HG02763 (cell line): Measurements from ENCODE around the gene ARMC6.

Source experiments
- ATAC-seq: cut with Tn5 transposase; IDR thresholded peaks from one replicate; pipeline ENCODE4 v1.9.1; 2021; ENCODE audit warnings: mild to moderate bottlenecking, moderate library complexity; ENCODE audit not compliant: unreplicated experiment

The ARMC6 gene

GRCh38 chr19:19033426-19034203, at the start of gene ARMC6, which contains the start of gene SUGP2:
TSS of gene ARMC6 (plus strand) at chr19:19033603. CDS start at chr19:19034210, 607 bp downstream.
TSS of gene SUGP2 (minus strand) at chr19:19033517. CDS start at chr19:19031071, 2,446 bp downstream.
- peak; percentile 72 for ATAC-seq

DNA sequence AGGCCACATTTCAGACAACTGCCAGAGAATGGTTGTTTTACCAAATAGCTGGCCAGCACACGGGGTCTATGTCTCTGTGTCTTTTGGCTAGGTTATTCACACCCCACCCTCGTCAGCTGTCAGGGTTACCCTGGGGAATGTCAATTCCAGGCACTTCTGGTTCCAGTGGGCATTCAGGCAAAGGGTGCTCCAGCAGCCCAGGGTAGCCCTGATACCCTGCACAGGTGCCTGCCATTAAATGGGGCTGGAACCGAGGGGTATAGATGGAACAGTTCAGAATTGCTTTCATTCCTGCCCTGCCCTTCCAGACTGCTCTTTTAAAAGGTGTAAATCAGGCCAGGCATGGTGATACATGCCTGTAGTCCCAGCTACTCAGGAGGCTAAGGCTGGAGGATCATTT, 49.2 kb upstream of the ARMC6 start:
- no peak for ATAC-seq

GRCh38 chr19:18985257-18985656, 48.1 kb upstream of the ARMC6 start:
- ATAC-seq = no peak

DNA sequence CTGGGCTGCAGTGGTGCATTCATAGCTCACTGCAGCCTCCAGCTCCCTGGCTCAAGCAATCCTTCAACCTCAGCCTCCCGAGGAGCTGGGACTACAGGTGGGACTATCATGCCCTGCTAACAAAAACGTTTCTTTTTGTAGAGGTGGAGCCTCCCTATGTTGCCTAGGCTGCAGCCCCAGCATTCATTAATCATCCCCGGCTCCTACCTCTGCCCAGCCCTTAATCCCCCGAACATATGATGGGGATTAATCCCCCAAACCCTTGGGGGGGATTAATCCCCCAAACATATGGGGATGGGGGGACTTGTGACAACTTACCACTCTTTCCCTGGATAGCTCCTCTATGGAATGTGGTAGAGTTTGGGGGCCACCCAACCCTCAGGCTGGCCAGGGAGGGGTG, 45.9 kb upstream of the ARMC6 start:
- ATAC-seq = no peak

GRCh38 chr19:18989316-18989715, 44.1 kb upstream of the ARMC6 start:
- ATAC-seq = no peak

- ATAC-seq = no peak
Observed at GRCh38 chr19:18990128-18990708, 43.2 kb upstream of the ARMC6 start.

GRCh38 chr19:18991006-18991405, 42.4 kb upstream of the ARMC6 start:
- ATAC-seq = no peak

DNA sequence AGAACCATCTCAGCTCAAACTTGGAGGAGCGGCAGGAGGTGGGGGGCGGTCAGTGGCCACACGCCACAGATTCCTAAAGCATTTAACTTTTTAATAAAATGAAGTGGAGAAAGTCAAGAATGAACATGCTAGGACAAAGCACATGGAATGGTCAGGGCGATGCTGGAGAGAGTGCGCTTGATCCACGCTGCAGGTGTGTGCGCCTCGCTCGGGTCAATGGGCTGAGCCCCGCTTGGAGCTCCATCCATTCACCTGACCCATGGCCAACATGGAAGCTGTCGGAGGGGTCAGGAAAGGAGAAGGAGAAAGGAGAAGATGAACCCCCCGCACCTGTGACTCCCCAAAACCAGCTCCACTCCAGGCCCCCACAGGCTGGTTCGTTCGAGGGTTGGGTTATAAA, 41.9 kb upstream of the ARMC6 start:
- no peak for ATAC-seq

GRCh38 chr19:18992696-18993095, 40.7 kb upstream of the ARMC6 start:
- ATAC-seq = no peak

DNA sequence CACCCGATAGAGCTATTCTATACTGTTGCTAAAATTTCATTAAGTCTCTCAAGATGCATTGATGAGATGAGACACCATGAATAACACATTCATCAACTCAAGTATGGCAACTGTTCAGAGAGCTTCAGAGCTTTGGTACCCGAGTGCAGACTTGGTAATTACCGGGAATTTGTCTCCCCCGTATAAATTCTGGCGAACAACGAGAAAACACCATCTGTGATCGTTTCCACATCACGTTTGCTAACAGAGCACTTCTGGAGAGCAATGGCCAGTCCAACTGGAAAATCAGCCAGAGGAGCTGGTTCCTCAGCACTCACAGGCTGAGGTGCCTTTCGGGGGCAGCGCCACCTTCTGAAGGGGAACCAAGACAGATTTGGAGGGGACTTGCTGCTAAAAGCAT, 40.3 kb upstream of the ARMC6 start:
- no peak for ATAC-seq

DNA sequence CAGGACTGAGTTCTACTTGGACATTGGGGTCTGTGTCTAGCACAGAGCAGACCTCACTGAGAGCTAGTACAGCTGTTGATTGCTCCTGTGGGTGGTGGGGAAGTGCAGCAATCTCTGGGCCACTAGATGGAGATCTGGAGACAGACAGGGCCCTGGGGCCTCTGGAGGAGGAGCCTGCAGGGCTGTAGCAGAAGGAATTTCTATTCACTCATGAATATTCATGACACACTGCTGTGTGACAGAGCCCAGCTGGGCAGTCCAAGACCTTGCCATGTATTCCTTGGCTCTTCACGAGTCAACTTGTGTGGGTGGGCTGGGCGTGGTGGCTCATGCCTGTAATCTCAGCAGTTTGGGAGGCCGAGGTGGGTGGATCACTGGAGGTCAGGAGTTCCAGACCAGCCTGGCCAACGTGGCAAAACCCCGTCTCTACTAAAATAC, 37.6 kb upstream of the ARMC6 start:
- ATAC-seq = no peak

DNA sequence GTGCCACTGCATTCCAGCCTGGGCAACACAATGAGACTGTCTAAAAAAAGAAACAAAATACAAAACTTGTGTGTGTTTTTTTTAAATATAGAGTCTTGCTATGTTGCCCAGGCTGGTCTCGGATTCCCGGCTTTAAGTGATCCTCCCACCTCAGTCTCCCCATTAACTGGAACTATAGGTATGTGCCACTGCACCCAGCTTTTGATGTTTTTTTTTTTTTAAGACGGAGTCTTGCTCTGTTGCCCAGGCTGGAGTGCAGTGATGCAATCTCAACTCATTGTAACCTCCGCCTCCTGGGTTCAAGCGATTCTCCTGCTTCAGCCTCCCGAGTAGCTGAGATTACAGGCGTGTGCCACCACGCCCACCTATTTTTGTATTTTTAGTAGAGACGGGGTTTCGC, 37.1 kb upstream of the ARMC6 start:
- no peak for ATAC-seq

DNA sequence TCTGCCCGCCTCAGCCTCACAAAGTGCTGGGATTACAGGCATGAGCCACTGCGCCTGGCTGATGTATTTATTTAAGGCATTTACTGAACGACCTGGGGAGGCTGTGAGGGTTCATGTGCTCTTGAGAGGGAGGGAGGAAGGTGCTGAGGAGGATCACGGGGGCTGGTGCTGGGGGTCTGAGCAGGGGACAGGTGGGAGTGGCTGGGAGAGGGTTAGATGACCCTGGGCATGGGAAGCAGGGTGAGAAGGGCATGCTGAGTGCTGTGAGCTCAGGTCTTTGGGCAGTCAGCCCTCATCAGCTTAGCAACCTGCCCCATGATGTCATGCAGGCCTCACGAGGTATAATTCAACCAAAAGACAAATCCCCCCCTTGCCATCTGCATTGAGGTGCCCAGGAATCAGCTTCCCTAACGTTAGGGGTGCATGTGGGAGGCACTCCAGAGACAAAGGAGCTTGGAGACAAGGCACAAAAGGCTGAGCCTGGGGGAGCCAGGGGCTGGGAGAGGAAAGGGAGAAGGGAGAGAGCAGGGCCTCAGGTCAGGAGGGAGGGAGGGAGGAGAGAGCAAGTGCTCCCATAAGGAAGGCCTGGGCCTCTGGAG, 36.5 kb upstream of the ARMC6 start:
- no peak for ATAC-seq

- no peak for ATAC-seq
Observed at GRCh38 chr19:18998276-18998675, 35.1 kb upstream of the ARMC6 start.

DNA sequence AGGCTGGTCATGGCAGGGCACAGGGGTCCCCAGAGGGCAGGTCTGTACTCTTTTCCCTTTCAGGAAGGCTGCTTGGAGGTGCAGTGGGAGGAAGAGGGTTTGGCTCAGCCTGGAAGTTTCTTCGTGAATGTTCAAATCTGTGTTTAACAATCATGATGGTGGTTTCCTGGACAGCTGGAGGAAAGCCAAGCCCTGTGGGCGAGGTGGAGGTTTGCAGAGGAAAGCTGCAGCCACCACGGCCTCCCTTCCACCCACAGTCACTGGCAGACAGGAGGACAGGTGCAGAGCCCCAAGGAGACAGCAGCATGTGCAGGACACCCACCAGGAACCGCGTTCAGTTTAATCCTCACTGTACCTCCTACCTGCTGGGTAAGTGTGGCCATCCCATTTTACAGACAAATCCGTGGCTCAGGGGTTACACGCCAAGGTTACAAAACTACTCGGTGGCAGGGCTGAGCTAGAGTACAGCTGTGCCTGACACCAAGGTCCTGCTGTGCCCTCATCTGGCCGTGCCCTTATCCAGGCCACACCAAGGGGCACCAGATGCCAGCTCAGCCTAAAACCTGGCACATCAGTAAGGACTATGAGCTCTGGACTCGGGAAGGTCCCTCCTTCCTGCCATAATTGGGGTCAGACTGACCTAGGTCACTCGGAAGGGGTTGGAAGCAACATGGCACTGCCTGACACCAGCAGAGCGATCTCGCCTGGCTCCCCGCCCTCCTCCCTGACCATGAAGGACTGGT, 34.2 kb upstream of the ARMC6 start:
- no peak for ATAC-seq

GRCh38 chr19:18999896-19000620, 33.3 kb upstream of the ARMC6 start:
- no peak for ATAC-seq

- no peak for ATAC-seq
Observed at GRCh38 chr19:19004144-19004543, 29.3 kb upstream of the ARMC6 start.

GRCh38 chr19:19006213-19006612, 27.2 kb upstream of the ARMC6 start:
- ATAC-seq = no peak

- no peak for ATAC-seq
Observed at GRCh38 chr19:19009951-19010350, 23.5 kb upstream of the ARMC6 start.

- no peak for ATAC-seq
Observed at GRCh38 chr19:19010551-19010950, 22.9 kb upstream of the ARMC6 start.

GRCh38 chr19:19021115-19021514, 12.3 kb upstream of the ARMC6 start:
- ATAC-seq = no peak
